IPS-20b (cell line): Measurements from ENCODE around the gene CACNA1H.

Source experiments
- H3K27ac ChIP-seq: one replicate; pipeline ENCODE4 v1.5.1; 2013; ENCODE audit warnings: low read length
- H3K27me3 ChIP-seq: 2 replicates; pipeline ENCODE4 v1.6.1; 2013; ENCODE audit warnings: mild to moderate bottlenecking, low read length, inconsistent platforms; ENCODE audit not compliant: insufficient read depth
- H3K36me3 ChIP-seq: 2 replicates; pipeline ENCODE4 v1.6.1; 2013; ENCODE audit warnings: low read depth, mild to moderate bottlenecking, inconsistent platforms, low read length, moderate library complexity; ENCODE audit not compliant: insufficient read depth
- H3K4me1 ChIP-seq: 2 replicates; pipeline ENCODE4 v1.6.1; 2013; ENCODE audit warnings: mild to moderate bottlenecking, control low read depth, inconsistent platforms, low read length, moderate library complexity; ENCODE audit not compliant: insufficient read depth
- H3K4me3 ChIP-seq: 2 replicates; pipeline ENCODE4 v1.5.1; 2013; ENCODE audit warnings: mild to moderate bottlenecking, low read length, inconsistent platforms
- H3K9ac ChIP-seq: 2 replicates; pipeline ENCODE4 v1.6.1; 2013; ENCODE audit warnings: low read depth, mild to moderate bottlenecking, inconsistent platforms, low read length, moderate library complexity
- H3K9me3 ChIP-seq: 2 replicates; pipeline ENCODE4 v1.6.1; 2013; ENCODE audit warnings: mild to moderate bottlenecking, low read depth, low read length, inconsistent platforms; ENCODE audit not compliant: insufficient read depth

Gene CACNA1H

GRCh38 chr16:1206326-1206725 lies 53.4 kb downstream of the CACNA1H start:
- Histone ChIP-seq H3K9ac (no peak overlapping the region), H3K27me3 (no peaks in the 10 kb centered on the region), H3K9me3 (no peaks in the 10 kb centered on the region), H3K36me3 (no peaks in the 10 kb centered on the region), H3K27ac (no peak overlapping the region), H3K4me1 (no peaks in the 10 kb centered on the region), H3K4me3 (no peak overlapping the region)

GRCh38 chr16:1206786-1207185 lies 53.9 kb downstream of the CACNA1H start:
- H3K4me1 ChIP-seq, result no peaks in the 10 kb centered on the region
- no peak overlapping the region for H3K9ac ChIP-seq
- H3K27me3 ChIP-seq, result no peaks in the 10 kb centered on the region
- no peak overlapping the region for H3K27ac ChIP-seq
- H3K9me3 ChIP-seq, result no peaks in the 10 kb centered on the region
- H3K4me3 ChIP-seq, result no peak overlapping the region
- H3K36me3 ChIP-seq, result no peaks in the 10 kb centered on the region

GRCh38 chr16:1208239-1208830 lies 55.4 kb downstream of the CACNA1H start:
- Histone ChIP-seq H3K4me1 (no peaks in the 10 kb centered on the region), H3K27me3 (no peaks in the 10 kb centered on the region), H3K36me3 (no peaks in the 10 kb centered on the region), H3K9ac (no peak overlapping the region), H3K9me3 (no peaks in the 10 kb centered on the region), H3K27ac (no peak overlapping the region), H3K4me3 (no peak overlapping the region)

GRCh38 chr16:1209081-1209480 lies 56.2 kb downstream of the CACNA1H start:
- Histone ChIP-seq H3K36me3 (no peaks in the 10 kb centered on the region), H3K27me3 (no peaks in the 10 kb centered on the region), H3K9ac (no peak overlapping the region), H3K4me3 (no peak overlapping the region), H3K4me1 (no peaks in the 10 kb centered on the region), H3K27ac (no peak overlapping the region), H3K9me3 (no peaks in the 10 kb centered on the region)

GRCh38 chr16:1210461-1210860 lies 57.6 kb downstream of the CACNA1H start:
- Histone ChIP-seq H3K4me3 (no peak overlapping the region), H3K36me3 (0 out of 2 replicates have a peak, but pooled peaks cover 5% of the 10 kb centered on the region), H3K9me3 (no peaks in the 10 kb centered on the region), H3K9ac (no peak overlapping the region), H3K27me3 (no peaks in the 10 kb centered on the region), H3K4me1 (no peaks in the 10 kb centered on the region), H3K27ac (no peak overlapping the region)

- Histone ChIP-seq H3K9ac (no peak overlapping the region), H3K9me3 (no peaks in the 10 kb centered on the region), H3K4me3 (no peak overlapping the region), H3K4me1 (no peaks in the 10 kb centered on the region), H3K27me3 (no peaks in the 10 kb centered on the region), H3K27ac (no peak overlapping the region), H3K36me3 (0 out of 2 replicates have a peak, but pooled peaks cover 5% of the 10 kb centered on the region)
Measured at GRCh38 chr16:1211451-1212268, 58.8 kb downstream of the CACNA1H start.

- H3K4me3 ChIP-seq, result no peak overlapping the region
- H3K4me1 ChIP-seq, result no peaks in the 10 kb centered on the region
- peaks cover 13% of the 10 kb centered on the region; the same call in 1 of the 2 replicates for H3K36me3 ChIP-seq
- no peaks in the 10 kb centered on the region for H3K9me3 ChIP-seq
- H3K27me3 ChIP-seq, result no peaks in the 10 kb centered on the region
- H3K27ac ChIP-seq, result no peak overlapping the region
- H3K9ac ChIP-seq, result no peak overlapping the region
Measured at GRCh38 chr16:1212616-1213194, 59.8 kb downstream of the CACNA1H start.

GRCh38 chr16:1213231-1213630 lies 60.3 kb downstream of the CACNA1H start:
- Histone ChIP-seq H3K27ac (no peak overlapping the region), H3K27me3 (no peaks in the 10 kb centered on the region), H3K4me3 (no peak overlapping the region), H3K4me1 (no peaks in the 10 kb centered on the region), H3K9ac (no peak overlapping the region), H3K36me3 (peaks cover 15% of the 10 kb centered on the region; the same call in 1 of the 2 replicates), H3K9me3 (no peaks in the 10 kb centered on the region)

- no peaks in the 10 kb centered on the region for H3K4me1 ChIP-seq
- no peak overlapping the region for H3K27ac ChIP-seq
- peaks cover 15% of the 10 kb centered on the region; the same call in 1 of the 2 replicates for H3K36me3 ChIP-seq
- H3K4me3 ChIP-seq, result no peak overlapping the region
- no peaks in the 10 kb centered on the region for H3K27me3 ChIP-seq
- H3K9ac ChIP-seq, result no peak overlapping the region
- no peaks in the 10 kb centered on the region for H3K9me3 ChIP-seq
Measured at GRCh38 chr16:1213796-1214372, 61.0 kb downstream of the CACNA1H start.

- Histone ChIP-seq H3K4me1 (no peaks in the 10 kb centered on the region), H3K4me3 (no peak overlapping the region), H3K36me3 (peaks cover 15% of the 10 kb centered on the region; the same call in 1 of the 2 replicates), H3K27ac (no peak overlapping the region), H3K9ac (no peak overlapping the region), H3K9me3 (no peaks in the 10 kb centered on the region), H3K27me3 (no peaks in the 10 kb centered on the region)
Measured at GRCh38 chr16:1214719-1215118, 61.8 kb downstream of the CACNA1H start.

GRCh38 chr16:1215574-1216295 lies 62.8 kb downstream of the CACNA1H start:
- H3K27me3 ChIP-seq, result no peaks in the 10 kb centered on the region

More at GRCh38 chr16:1215574-1216295, 62.8 kb downstream of the CACNA1H start:
- no peak overlapping the region for H3K9ac ChIP-seq
- H3K9me3 ChIP-seq, result no peaks in the 10 kb centered on the region
- H3K36me3 ChIP-seq, result peaks cover 20% of the 10 kb centered on the region; the same call in 1 of the 2 replicates
- H3K27ac ChIP-seq, result no peak overlapping the region
- no peak overlapping the region for H3K4me3 ChIP-seq
- H3K4me1 ChIP-seq, result no peaks in the 10 kb centered on the region
